ENCODE results near the gene RAB11FIP3. TPM values are rescaled to one million over a fixed set of nuclear protein-coding genes. Genes with fewer than 3 reads are reported as not detected.

The RAB11FIP3 gene
- total RNA-seq, 4 donors from 2014 or later = 20.7 to 62.5 (median 29.1) TPM

- no peak overlapping the region for H3K4me3 ChIP-seq
- 64% methylated on average over 3 of the region's 17 CpGs for WGBS
- H3K4me1 ChIP-seq = peaks cover 27% of the 10 kb centered on the region
- H3K36me3 ChIP-seq = peaks cover 35% of the 10 kb centered on the region
- H3K27ac ChIP-seq = no peak overlapping the region
- DNase-seq (ENCODE audit: low spot score in 2 of 2) = no peak
- H3K9me3 ChIP-seq = no peaks in the 10 kb centered on the region
- no peaks in the 10 kb centered on the region for H3K27me3 ChIP-seq
- TF ChIP-seq CTCF (IDR thresholded peaks at IDR 0.05) (no peak), EP300 (IDR thresholded peaks at IDR 0.05) (no peak), POLR2AphosphoS5 (IDR thresholded peaks at IDR 0.05) (no peak), POLR2A (IDR thresholded peaks at IDR 0.05) (no peak)
These were observed 111.3 kb downstream of the RAB11FIP3 start for GRCh38 chr16:536746-537145.

- Histone ChIP-seq H3K27me3 (no peaks in the 10 kb centered on the region), H3K4me3 (no peak overlapping the region), H3K4me1 (peaks cover 27% of the 10 kb centered on the region), H3K9me3 (no peaks in the 10 kb centered on the region), H3K27ac (no peak overlapping the region), H3K36me3 (peaks cover 35% of the 10 kb centered on the region)
- TF ChIP-seq CTCF (IDR thresholded peaks at IDR 0.05) = no peak
- WGBS = 97% methylated on average over 43 of the region's 60 CpGs
- no peak for DNase-seq (ENCODE audit: low spot score in 2 of 2)
These were observed 112.2 kb downstream of the RAB11FIP3 start for GRCh38 chr16:537415-538335.

- Histone ChIP-seq H3K4me3 (no peak overlapping the region), H3K4me1 (peaks cover 9% of the 10 kb centered on the region), H3K36me3 (peaks cover 35% of the 10 kb centered on the region), H3K27me3 (no peaks in the 10 kb centered on the region), H3K27ac (no peak overlapping the region), H3K9me3 (no peaks in the 10 kb centered on the region)
- WGBS = 88% methylated on average over 31 of the region's 34 CpGs
- TF ChIP-seq POLR2A (IDR thresholded peaks at IDR 0.05) (no peak), CTCF (IDR thresholded peaks at IDR 0.05) (no peak), POLR2AphosphoS5 (IDR thresholded peaks at IDR 0.05) (no peak), EP300 (IDR thresholded peaks at IDR 0.05) (no peak)
- no peak for DNase-seq (ENCODE audit: low spot score in 2 of 2)
These were observed 114.6 kb downstream of the RAB11FIP3 start for GRCh38 chr16:539901-540530.

- peaks cover 1% of the 10 kb centered on the region for H3K4me1 ChIP-seq
- DNase-seq (ENCODE audit: low spot score in 2 of 2) = no peak
- no peaks in the 10 kb centered on the region for H3K9me3 ChIP-seq
- TF ChIP-seq POLR2AphosphoS5 (IDR thresholded peaks at IDR 0.05) (no peak), EP300 (IDR thresholded peaks at IDR 0.05) (no peak), POLR2A (IDR thresholded peaks at IDR 0.05) (no peak)
- H3K4me3 ChIP-seq = no peak overlapping the region
- peaks cover 35% of the 10 kb centered on the region for H3K36me3 ChIP-seq
- no peaks in the 10 kb centered on the region for H3K27me3 ChIP-seq
- no peak overlapping the region for H3K27ac ChIP-seq
- WGBS = 92% methylated on average over 17 of the region's 29 CpGs
These were observed 115.3 kb downstream of the RAB11FIP3 start for GRCh38 chr16:540645-541340.

- 81% methylated on average over 13 of the region's 51 CpGs for WGBS
- TF ChIP-seq POLR2A (IDR thresholded peaks at IDR 0.05) = no peak
- no peak for TF ChIP-seq POLR2AphosphoS5 (IDR thresholded peaks at IDR 0.05)
- TF ChIP-seq EP300 (IDR thresholded peaks at IDR 0.05) = no peak
- TF ChIP-seq CTCF (IDR thresholded peaks at IDR 0.05) = no peak
- Histone ChIP-seq H3K9me3 (no peaks in the 10 kb centered on the region), H3K36me3 (peaks cover 31% of the 10 kb centered on the region), H3K4me3 (no peak overlapping the region), H3K27ac (no peak overlapping the region), H3K4me1 (peaks cover 7% of the 10 kb centered on the region), H3K27me3 (no peaks in the 10 kb centered on the region)
- DNase-seq (ENCODE audit: low spot score in 2 of 2) = no peak
These were observed 118.1 kb downstream of the RAB11FIP3 start for GRCh38 chr16:543301-544164.
